GM19463 (cell line): Measurements from ENCODE around the gene MED28.
"Not testable (repeated sequence)": the region's sequence is repeated elsewhere in the genome, so short reads cannot be mapped to it uniquely, and the experiment has no call there.

ENCODE experiments used
- ATAC-seq: cut with Tn5 transposase; IDR thresholded peaks from one replicate; pipeline ENCODE4 v1.9.1; 2021; ENCODE audit warnings: mild to moderate bottlenecking, moderate library complexity; ENCODE audit not compliant: unreplicated experiment

MED28 gene

GRCh38 chr4:17616283-17616682 is 1.8 kb downstream of the MED28 start:
- no peak for ATAC-seq

- no peak for ATAC-seq
Observed at GRCh38 chr4:17618926-17619325, 4.5 kb downstream of the MED28 start.

GRCh38 chr4:17619416-17620105 is 5.1 kb downstream of the MED28 start:
- ATAC-seq, result no peak

- no peak for ATAC-seq
Observed at GRCh38 chr4:17623451-17624001, 9.1 kb downstream of the MED28 start.

GRCh38 chr4:17624821-17625220 is 10.4 kb downstream of the MED28 start:
- ATAC-seq, result no peak

GRCh38 chr4:17630228-17630627 is 15.8 kb downstream of the MED28 start:
- ATAC-seq, result no peak

GRCh38 chr4:17633600-17633999 is 19.2 kb downstream of the MED28 start:
- ATAC-seq, result no peak

GRCh38 chr4:17635056-17635455 is 20.6 kb downstream of the MED28 start:
- no peak for ATAC-seq

GRCh38 chr4:17636341-17636695 is 21.9 kb downstream of the MED28 start:
- ATAC-seq, result no peak

GRCh38 chr4:17636696-17637622 is 22.5 kb downstream of the MED28 start:
- peak; percentile 90 for ATAC-seq

GRCh38 chr4:17639136-17639535 is 24.7 kb downstream of the MED28 start:
- ATAC-seq, result no peak

GRCh38 chr4:17642398-17642783 is 27.9 kb downstream of the MED28 start:
- no peak for ATAC-seq

GRCh38 chr4:17646693-17647092 is 32.3 kb downstream of the MED28 start:
- ATAC-seq, result no peak

GRCh38 chr4:17647176-17647806 is 32.9 kb downstream of the MED28 start:
- ATAC-seq, result no peak

- ATAC-seq, result no peak
Observed at GRCh38 chr4:17647927-17648326, 33.5 kb downstream of the MED28 start.

GRCh38 chr4:17650406-17650805 is 36.0 kb downstream of the MED28 start:
- no peak for ATAC-seq

- ATAC-seq, result peak; percentile 53
Observed at GRCh38 chr4:17654701-17655100, 40.3 kb downstream of the MED28 start.

GRCh38 chr4:17657090-17657489 is 42.6 kb downstream of the MED28 start:
- no peak for ATAC-seq

- ATAC-seq, result no peak
Observed at GRCh38 chr4:17657849-17658248, 43.4 kb downstream of the MED28 start.

- ATAC-seq, result not testable (repeated sequence)
Observed at GRCh38 chr4:17659196-17659595, 44.8 kb downstream of the MED28 start.

- ATAC-seq, result no peak
Observed at GRCh38 chr4:17662694-17663093, 48.3 kb downstream of the MED28 start.
